ENCODE measurements around the gene GRM1.

GRCh38 chr6:146345598-146345997, 316.7 kb downstream of the GRM1 start:
- TF ChIP-seq USF2 (IDR thresholded peaks at IDR 0.05; ENCODE audit: low read depth, low read length), result no peak
- no peak for TF ChIP-seq CTCF (conservative IDR thresholded peaks at IDR 0.05; ENCODE audit: low read depth, low read length)
- no peak for TF ChIP-seq POLR2A (IDR thresholded peaks at IDR 0.05; ENCODE audit: low read depth, low read length)
- TF ChIP-seq SMC3 (IDR thresholded peaks at IDR 0.05; ENCODE audit: low read depth, low read length), result no peak
- TF ChIP-seq FOS (IDR thresholded peaks at IDR 0.05; ENCODE audit: low read depth, low read length), result no peak
- no peak for TF ChIP-seq RFX5 (IDR thresholded peaks at IDR 0.05; ENCODE audit: low read depth, low read length)
- TF ChIP-seq MAFK (IDR thresholded peaks at IDR 0.05; ENCODE audit: low read depth, low read length), result no peak

All from IMR-90 (cell line).